Neural crest cell (in vitro differentiated cells): ENCODE data around the gene CNIH1. TPM values are rescaled to one million over a fixed set of nuclear protein-coding genes. Genes with fewer than 3 reads are reported as not detected.

ENCODE experiments used
- DNase-seq: peaks from one replicate; pipeline ENCODE4 v3.0.0; 2021; ENCODE audit warnings: low read depth, mixed read lengths, low spot score
- H3K27ac Mint-ChIP-seq: one replicate; pipeline ENCODE4 v1.8.0; 2021; ENCODE audit warnings: mild to moderate bottlenecking, mixed read lengths; ENCODE audit not compliant: unreplicated experiment
- H3K27me3 Mint-ChIP-seq: 2 replicates; pipeline ENCODE4 v1.8.0; 2021; ENCODE audit warnings: low read depth, mild to moderate bottlenecking, mixed read lengths
- H3K36me3 Mint-ChIP-seq: 2 replicates; pipeline ENCODE4 v1.8.0; 2021; ENCODE audit warnings: low read depth, mild to moderate bottlenecking, mixed read lengths
- H3K4me1 Mint-ChIP-seq: 2 replicates; pipeline ENCODE4 v1.8.0; 2021; ENCODE audit warnings: mixed read lengths
- H3K4me3 Mint-ChIP-seq: one replicate; pipeline ENCODE4 v1.8.0; 2021; ENCODE audit warnings: mild to moderate bottlenecking, mixed read lengths
- H3K9me3 Mint-ChIP-seq: 2 replicates; pipeline ENCODE4 v1.8.0; 2021; ENCODE audit warnings: mixed read lengths
- CTCF ChIP-seq: fragments of 200-600 bp; sonication (generic); conservative IDR thresholded peaks from 2 replicates; pipeline ENCODE4 v1.5.0; 2021; ENCODE audit warnings: antibody characterized with exemption, mild to moderate bottlenecking
- total RNA-seq: library from RNA; stranded (reverse); gene quantifications from 2 replicates; pipeline ENCODE4 v1.2.1, GENCODE V29; 2021

The CNIH1 gene
- total RNA-seq, 1 donor from 2014 or later = 120 TPM

- no peaks in the 10 kb centered on the region for H3K4me1 Mint-ChIP-seq
- H3K36me3 Mint-ChIP-seq = peaks cover 11% of the 10 kb centered on the region
- TF ChIP-seq CTCF = no peak
- H3K27me3 Mint-ChIP-seq = no peaks in the 10 kb centered on the region
- no peaks in the 10 kb centered on the region for H3K9me3 Mint-ChIP-seq
- H3K27ac Mint-ChIP-seq = no peak overlapping the region
- H3K4me3 Mint-ChIP-seq = no peak overlapping the region
- no peak for DNase-seq
Measured at GRCh38 chr14:54475187-54475899, 34.2 kb upstream of the CNIH1 start.

- H3K9me3 Mint-ChIP-seq = no peaks in the 10 kb centered on the region
- no peaks in the 10 kb centered on the region for H3K27me3 Mint-ChIP-seq
- no peaks in the 10 kb centered on the region for H3K4me1 Mint-ChIP-seq
- no peak for TF ChIP-seq CTCF
- DNase-seq = no peak
- H3K27ac Mint-ChIP-seq = no peak overlapping the region
- no peak overlapping the region for H3K4me3 Mint-ChIP-seq
- peaks cover 11% of the 10 kb centered on the region for H3K36me3 Mint-ChIP-seq
Measured at GRCh38 chr14:54474232-54474793, 33.1 kb upstream of the CNIH1 start.

- Mint-ChIP-seq H3K4me3 (no peak overlapping the region), H3K9me3 (peaks cover 8% of the 10 kb centered on the region), H3K27ac (no peak overlapping the region), H3K36me3 (peaks cover 22% of the 10 kb centered on the region), H3K27me3 (no peaks in the 10 kb centered on the region), H3K4me1 (no peaks in the 10 kb centered on the region)
- TF ChIP-seq CTCF = no peak
- DNase-seq = no peak
Measured at GRCh38 chr14:54472315-54472714, 31.1 kb upstream of the CNIH1 start.

DNA sequence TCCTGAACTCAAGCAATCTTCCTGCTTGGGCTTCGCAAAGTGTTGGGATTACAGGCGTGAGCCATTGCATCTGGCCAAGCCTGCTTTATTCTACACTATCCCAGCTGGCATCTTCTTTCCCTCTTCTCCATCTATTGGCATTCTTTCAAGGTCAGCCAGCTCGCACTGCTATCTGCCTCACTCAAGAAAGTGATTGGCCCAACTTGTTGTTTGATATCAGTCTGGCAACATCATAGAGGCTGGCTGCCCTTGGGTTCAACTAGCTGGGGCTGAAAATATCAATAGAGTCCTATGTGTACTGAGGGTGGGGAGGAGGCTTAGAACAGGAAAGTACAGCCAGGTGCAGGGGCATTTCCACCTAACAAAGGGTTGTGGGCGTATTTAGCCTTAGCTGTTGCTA, 30.5 kb upstream of the CNIH1 start:
- no peak overlapping the region for H3K4me3 Mint-ChIP-seq
- H3K4me1 Mint-ChIP-seq = no peaks in the 10 kb centered on the region
- no peak for DNase-seq
- no peaks in the 10 kb centered on the region for H3K27me3 Mint-ChIP-seq
- no peak for TF ChIP-seq CTCF
- H3K9me3 Mint-ChIP-seq = peaks cover 9% of the 10 kb centered on the region
- H3K27ac Mint-ChIP-seq = no peak overlapping the region
- H3K36me3 Mint-ChIP-seq = peaks cover 23% of the 10 kb centered on the region

GRCh38 chr14:54470701-54471100, 29.5 kb upstream of the CNIH1 start:
- H3K27ac Mint-ChIP-seq = peak overlapping the region; percentile 71
- H3K9me3 Mint-ChIP-seq = peaks cover 9% of the 10 kb centered on the region
- H3K27me3 Mint-ChIP-seq = no peaks in the 10 kb centered on the region
- TF ChIP-seq CTCF = no peak
- H3K36me3 Mint-ChIP-seq = peaks cover 19% of the 10 kb centered on the region
- H3K4me1 Mint-ChIP-seq = no peaks in the 10 kb centered on the region
- DNase-seq = no peak
- H3K4me3 Mint-ChIP-seq = no peak overlapping the region
